ENCODE measurements around the gene SH3GLB1. TPM values are rescaled to one million over a fixed set of nuclear protein-coding genes. Genes with fewer than 3 reads are reported as not detected.

Gene SH3GLB1
- total and polyA plus RNA-seq, 9 of the 15 experiments (the other 6 are each of a cell fraction or from before 2014, with no cell fraction given) = 8.6 to 34.2 (median 24.2) TPM

GRCh38 chr1:86768554-86768953 lies 64.2 kb downstream of the SH3GLB1 start:
- DNase-seq (ENCODE audit: extremely low read depth in 1 of 4, low spot score in 3 of 4) = no peak
- no peak for TF ChIP-seq NFYB (IDR thresholded peaks at IDR 0.05; ENCODE audit: extremely low read depth, insufficient read length)
- no peak for TF ChIP-seq REST (IDR thresholded peaks at IDR 0.05; ENCODE audit: borderline replicate concordance)
- TF ChIP-seq REST (CRISPR knock-in tag; IDR thresholded peaks at IDR 0.05; ENCODE audit: low read depth) = no peak
- TF ChIP-seq, protein P1, sequence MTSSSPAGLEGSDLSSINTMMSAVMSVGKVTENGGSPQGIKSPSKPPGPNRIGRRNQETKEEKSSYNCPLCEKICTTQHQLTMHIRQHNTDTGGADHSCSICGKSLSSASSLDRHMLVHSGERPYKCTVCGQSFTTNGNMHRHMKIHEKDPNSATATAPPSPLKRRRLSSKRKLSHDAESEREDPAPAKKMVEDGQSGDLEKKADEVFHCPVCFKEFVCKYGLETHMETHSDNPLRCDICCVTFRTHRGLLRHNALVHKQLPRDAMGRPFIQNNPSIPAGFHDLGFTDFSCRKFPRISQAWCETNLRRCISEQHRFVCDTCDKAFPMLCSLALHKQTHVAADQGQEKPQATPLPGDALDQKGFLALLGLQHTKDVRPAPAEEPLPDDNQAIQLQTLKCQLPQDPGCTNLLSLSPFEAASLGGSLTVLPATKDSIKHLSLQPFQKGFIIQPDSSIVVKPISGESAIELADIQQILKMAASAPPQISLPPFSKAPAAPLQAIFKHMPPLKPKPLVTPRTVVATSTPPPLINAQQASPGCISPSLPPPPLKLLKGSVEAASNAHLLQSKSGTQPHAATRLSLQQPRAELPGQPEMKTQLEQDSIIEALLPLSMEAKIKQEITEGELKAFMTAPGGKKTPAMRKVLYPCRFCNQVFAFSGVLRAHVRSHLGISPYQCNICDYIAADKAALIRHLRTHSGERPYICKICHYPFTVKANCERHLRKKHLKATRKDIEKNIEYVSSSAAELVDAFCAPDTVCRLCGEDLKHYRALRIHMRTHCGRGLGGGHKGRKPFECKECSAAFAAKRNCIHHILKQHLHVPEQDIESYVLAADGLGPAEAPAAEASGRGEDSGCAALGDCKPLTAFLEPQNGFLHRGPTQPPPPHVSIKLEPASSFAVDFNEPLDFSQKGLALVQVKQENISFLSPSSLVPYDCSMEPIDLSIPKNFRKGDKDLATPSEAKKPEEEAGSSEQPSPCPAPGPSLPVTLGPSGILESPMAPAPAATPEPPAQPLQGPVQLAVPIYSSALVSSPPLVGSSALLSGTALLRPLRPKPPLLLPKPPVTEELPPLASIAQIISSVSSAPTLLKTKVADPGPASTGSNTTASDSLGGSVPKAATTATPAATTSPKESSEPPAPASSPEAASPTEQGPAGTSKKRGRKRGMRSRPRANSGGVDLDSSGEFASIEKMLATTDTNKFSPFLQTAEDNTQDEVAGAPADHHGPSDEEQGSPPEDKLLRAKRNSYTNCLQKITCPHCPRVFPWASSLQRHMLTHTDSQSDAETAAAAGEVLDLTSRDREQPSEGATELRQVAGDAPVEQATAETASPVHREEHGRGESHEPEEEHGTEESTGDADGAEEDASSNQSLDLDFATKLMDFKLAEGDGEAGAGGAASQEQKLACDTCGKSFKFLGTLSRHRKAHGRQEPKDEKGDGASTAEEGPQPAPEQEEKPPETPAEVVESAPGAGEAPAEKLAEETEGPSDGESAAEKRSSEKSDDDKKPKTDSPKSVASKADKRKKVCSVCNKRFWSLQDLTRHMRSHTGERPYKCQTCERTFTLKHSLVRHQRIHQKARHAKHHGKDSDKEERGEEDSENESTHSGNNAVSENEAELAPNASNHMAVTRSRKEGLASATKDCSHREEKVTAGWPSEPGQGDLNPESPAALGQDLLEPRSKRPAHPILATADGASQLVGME (CRISPR knock-in tag; IDR thresholded peaks at IDR 0.05) = no peak
- ChIA-PET CTCF (ENCODE audit: low intra/inter-chr PET ratio) (no interaction called here), POLR2A (interaction anchor here (1.2 kb wide), 1 partner anchor 15 kb away, joined by 3 read pairs; no protein-coding TSS in a partner anchor)
- Histone ChIP-seq H3K4me1 (replicated peaks in 1 of 2; ENCODE audit: control insufficient read depth in 2 of 2, insufficient read depth in 2 of 2, low read length in 2 of 2) (peaks cover 0 to 8% of the 10 kb centered on the region in 2 experiments; a peak in 3 of 5 replicates), H3K4me3 (no peak overlapping the region), H3K27me3 (ENCODE audit: control insufficient read depth in 2 of 2, insufficient read depth in 2 of 2, low read length in 2 of 2) (no peaks in the 10 kb centered on the region; a peak in 1 of 5 replicates), H3K9ac (ENCODE audit: insufficient read depth in 1 of 2, low read depth in 2 of 2, low read length in 2 of 2) (no peak overlapping the region), H2AFZ (ENCODE audit: low read depth, low read length) (no peak overlapping the region), H4K20me1 (replicated peaks; ENCODE audit: control insufficient read depth, insufficient read depth, low read length) (no peaks in the 10 kb centered on the region), H3K27ac (ENCODE audit: extremely low read depth, low read depth, low read length) (no peak overlapping the region), H3K36me3 (ENCODE audit: control insufficient read depth, insufficient read depth, low read length) (no peaks in the 10 kb centered on the region), H3K79me2 (ENCODE audit: control insufficient read depth, insufficient read depth, low read length) (no peaks in the 10 kb centered on the region), H3K4me2 (ENCODE audit: insufficient read depth, low read length) (no peak overlapping the region), H3K9me3 (replicated peaks; ENCODE audit: control insufficient read depth, insufficient read depth, low read depth, low read length) (peaks cover 4% of the 10 kb centered on the region), H3K9me1 (ENCODE audit: control insufficient read depth, insufficient read depth, low read length) (no peaks in the 10 kb centered on the region)
- in situ Hi-C loops (cut with MboI) (no loop called here), intact Hi-C loops (cut with micrococcal nuclease) (no loop called here)
- BruUV-seq (replicated peaks) = no TSS peak
- ATAC-seq = no peak
- no peak for FAIRE-seq

All from K562 (cell line).